Thyroid gland (tissue), 4 donors: ENCODE results near the gene IMPDH1. TPM values are rescaled to one million over a fixed set of nuclear protein-coding genes. Genes with fewer than 3 reads are reported as not detected.
A peak's percentile ranks its signal among the peaks of the same experiment; 100 is the strongest.

Source experiments
- DNase-seq, 2 donors: peaks; one replicate each; pipeline ENCODE4 v3.0.0-alpha.2; 2019
- H3K27ac ChIP-seq, 3 donors: fragments of 200-600 bp; sonication (generic); 1 replicate in 2 of 3; 2 replicates in 1 of 3; pipeline ENCODE4 v1.5.1; 2016 to 2019; ENCODE audit warnings: mild to moderate bottlenecking in 1 of 3, moderate library complexity in 1 of 3
- H3K27me3 ChIP-seq: fragments of 200-600 bp; sonication (generic); one replicate; pipeline ENCODE4 v1.5.1; 2019
- H3K36me3 ChIP-seq, 2 donors: fragments of 200-600 bp; sonication (generic); one replicate each; pipeline ENCODE4 v1.5.1; 2016 to 2019
- H3K4me1 ChIP-seq, 2 donors: fragments of 200-600 bp; sonication (generic); one replicate each; pipeline ENCODE4 v1.5.1; 2017 to 2019
- H3K4me3 ChIP-seq, 3 donors: fragments of 200-600 bp; sonication (generic); replicated peaks in 1 of 3; 1 replicate in 2 of 3; 2 replicates in 1 of 3; pipeline ENCODE4 v1.5.1; 2016; ENCODE audit warnings: mild to moderate bottlenecking in 1 of 3
- H3K9me3 ChIP-seq: fragments of 200-600 bp; sonication (generic); one replicate; pipeline ENCODE4 v1.5.1; 2017
- CTCF ChIP-seq, 6 experiments: fragments of 200-600 bp in 3 of 6; fragments of 450-650 bp in 3 of 6; sonication (generic) in 3 of 6; IDR thresholded peaks; one replicate each; pipeline ENCODE4 v1.5.1; 2016 to 2019; ENCODE audit warnings: antibody characterized with exemption in 6 of 6, mild to moderate bottlenecking in 2 of 6, inconsistent platforms in 1 of 6, moderate library complexity in 1 of 6
- POLR2A ChIP-seq, 2 donors: fragments of 450-650 bp; IDR thresholded peaks; one replicate each; pipeline ENCODE4 v1.6.1; 2017; ENCODE audit warnings: antibody characterized with exemption in 2 of 2, mild to moderate bottlenecking in 2 of 2, moderate library complexity in 1 of 2
- WGBS, 2 donors: methylation state at CpG; one replicate each; pipeline ENCODE4 v1.1.5; 2017; 5-methylcytosine and 5-hydroxymethylcytosine counted together
- intact Hi-C: fragments of 100-400 bp; cut with DNase I; formaldehyde crosslinking; loops from one replicate; pipeline ENCODE4 v1.15.1; 2023
- total RNA-seq, 4 donors: library from RNA; depleted of rRNA; stranded (reverse); fragments of >200 nt; gene quantifications; one replicate each; pipeline ENCODE4 v1.2.3, GENCODE V29; 2016

IMPDH1 gene
- total RNA-seq, 4 donors from 2014 or later, result 12.3 to 37.9 (median 22.9) TPM

GRCh38 chr7:128408709-128409595 lies 830 bp downstream of the IMPDH1 start:
- no peaks in the 10 kb centered on the region for H3K36me3 ChIP-seq
- H3K4me1 ChIP-seq, result peaks cover 17 to 30% of the 10 kb centered on the region in 2 donors
- H3K27ac ChIP-seq, result peak overlapping the region; percentile 14 to 95 (median 66)
- TF ChIP-seq CTCF (IDR thresholded peaks at IDR 0.05) (no peak), POLR2A (IDR thresholded peaks at IDR 0.05) (no peak)
- H3K9me3 ChIP-seq, result no peaks in the 10 kb centered on the region
- intact Hi-C loops, result no loop called here
- peak overlapping the region; percentile 26 to 47 (median 35) for H3K4me3 ChIP-seq
- WGBS, 2 donors, result 53% methylated on average over 16 to 25 of the region's 25 CpGs
- H3K27me3 ChIP-seq, result no peaks in the 10 kb centered on the region
- DNase-seq, result no peak

- H3K27ac ChIP-seq, result peak overlapping the region in 1 of 3 donors; percentile 95
- no peak for DNase-seq
- H3K4me1 ChIP-seq, result peaks cover 17 to 30% of the 10 kb centered on the region in 2 donors
- intact Hi-C loops, result no loop called here
- H3K36me3 ChIP-seq, result no peaks in the 10 kb centered on the region
- H3K27me3 ChIP-seq, result no peaks in the 10 kb centered on the region
- no peak for TF ChIP-seq POLR2A (IDR thresholded peaks at IDR 0.05)
- no peak for TF ChIP-seq CTCF (IDR thresholded peaks at IDR 0.05)
- H3K4me3 ChIP-seq, result no peak overlapping the region
- no peaks in the 10 kb centered on the region for H3K9me3 ChIP-seq
- 65 to 82% methylated on average over 9 to 11 of the region's 11 CpGs for WGBS, 2 donors
Measured at GRCh38 chr7:128407751-128408708, 1.8 kb downstream of the IMPDH1 start.

DNA sequence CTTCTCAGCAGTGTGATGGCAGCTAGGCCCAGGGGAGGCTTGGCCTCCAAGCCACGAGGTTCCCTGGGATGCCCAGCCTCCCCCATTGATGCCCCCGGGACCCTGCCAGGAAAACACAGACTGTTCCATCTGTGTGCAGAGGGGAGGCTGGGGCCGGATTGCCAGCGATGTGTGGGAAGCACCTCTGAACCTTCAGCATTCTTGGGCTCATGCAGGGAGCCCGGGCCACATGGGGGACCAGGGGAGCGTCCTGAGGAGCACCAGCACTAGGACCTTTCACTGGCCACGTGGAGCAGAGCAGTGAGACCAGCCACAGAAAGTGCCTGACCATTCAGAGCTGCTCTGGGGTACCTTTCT lies 2.6 kb downstream of the IMPDH1 start:
- no peak for DNase-seq
- Histone ChIP-seq H3K27me3 (no peaks in the 10 kb centered on the region), H3K9me3 (no peaks in the 10 kb centered on the region), H3K36me3 (no peaks in the 10 kb centered on the region), H3K27ac (no peak overlapping the region), H3K4me1 (peaks cover 17 to 30% of the 10 kb centered on the region in 2 donors), H3K4me3 (no peak overlapping the region)
- TF ChIP-seq POLR2A (IDR thresholded peaks at IDR 0.05) (no peak), CTCF (IDR thresholded peaks at IDR 0.05) (no peak)
- 94 to 96% methylated on average over 4 to 7 of the region's 7 CpGs for WGBS, 2 donors
- intact Hi-C loops, result no loop called here

GRCh38 chr7:128406314-128407232 lies 3.2 kb downstream of the IMPDH1 start:
- H3K27ac ChIP-seq, result no peak overlapping the region
- intact Hi-C loops, result no loop called here

More at GRCh38 chr7:128406314-128407232, 3.2 kb downstream of the IMPDH1 start:
- Histone ChIP-seq H3K4me3 (peak overlapping the region in 1 of 3 donors; percentile 72), H3K27me3 (no peaks in the 10 kb centered on the region), H3K36me3 (no peaks in the 10 kb centered on the region), H3K4me1 (peaks cover 17 to 30% of the 10 kb centered on the region in 2 donors), H3K9me3 (no peaks in the 10 kb centered on the region)
- DNase-seq, result no peak
- TF ChIP-seq POLR2A (IDR thresholded peaks at IDR 0.05), result no peak
- no peak for TF ChIP-seq CTCF (IDR thresholded peaks at IDR 0.05)
- WGBS, 2 donors, result 52 to 79% methylated on average over 9 to 15 of the region's 17 CpGs
